GM23248 (cell line): ENCODE results near the gene SUPT5H.

Experiments
- EZH2 ChIP-seq: fragments of 200-600 bp; sonication (generic); IDR thresholded peaks from 2 replicates; pipeline ENCODE4 v1.6.1; 2018; ENCODE audit warnings: antibody characterized with exemption, mild to moderate bottlenecking; ENCODE audit not compliant: insufficient read depth, poor library complexity, severe bottlenecking
- EZH2phosphoT487 ChIP-seq: fragments of 200-600 bp; sonication (generic); IDR thresholded peaks from 2 replicates; pipeline ENCODE4 v1.6.1; 2018; ENCODE audit warnings: antibody characterized with exemption, moderate library complexity, mild to moderate bottlenecking, low read depth; ENCODE audit not compliant: insufficient read depth

DNA sequence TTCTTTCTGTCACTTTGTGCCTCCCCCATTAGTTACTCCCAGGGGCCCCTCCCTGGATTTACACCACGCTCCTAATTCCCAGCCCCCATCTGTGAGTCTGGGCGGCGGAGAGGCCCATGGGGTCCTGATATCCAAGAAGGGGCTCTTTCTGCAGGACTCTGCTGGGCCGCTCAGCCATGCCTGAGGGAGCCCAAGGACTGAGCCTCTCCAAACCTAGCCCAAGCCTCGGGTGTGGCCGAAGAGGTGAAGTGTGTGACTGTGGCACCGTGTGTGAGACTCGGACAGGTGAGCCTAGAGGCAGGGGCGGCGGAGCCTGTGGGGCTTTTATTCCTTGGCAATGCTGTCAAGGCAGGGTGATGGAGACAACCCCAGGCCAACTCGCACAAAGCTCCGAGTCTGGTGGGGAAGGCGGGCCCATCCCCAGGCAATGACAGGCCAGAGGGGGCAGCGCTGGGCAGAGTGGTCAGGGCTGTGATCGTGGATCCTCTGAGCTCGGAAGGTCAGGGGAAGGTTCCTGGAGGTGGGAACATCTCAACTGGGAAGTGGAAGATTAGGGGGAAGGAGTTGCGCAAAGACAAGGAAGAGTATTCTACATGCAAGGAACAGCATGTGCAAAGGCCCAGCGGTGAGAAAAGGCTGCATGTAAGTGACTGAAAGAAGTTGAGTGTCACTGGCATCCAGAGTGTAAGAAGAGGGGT is 31.3 kb upstream of the SUPT5H start:
- TF ChIP-seq EZH2phosphoT487 (no peak), EZH2 (no peak)
